A549 treated with AZD2906 at 1 μM for 4 hours (cell line): ENCODE results near the gene PPM1L. TPM values are rescaled to one million over a fixed set of nuclear protein-coding genes. Genes with fewer than 3 reads are reported as not detected.

Source experiments
- total RNA-seq: library from RNA; stranded (reverse); fragments of 200-300 nt; extraction: Qiagen RNA extraction; gene quantifications from 5 replicates; pipeline ENCODE4 v1.2.3, GENCODE V29; 2022

The PPM1L gene
- total RNA-seq: 0.46 to 0.68 TPM (median 0.55 TPM) in 5 replicates

DNA sequence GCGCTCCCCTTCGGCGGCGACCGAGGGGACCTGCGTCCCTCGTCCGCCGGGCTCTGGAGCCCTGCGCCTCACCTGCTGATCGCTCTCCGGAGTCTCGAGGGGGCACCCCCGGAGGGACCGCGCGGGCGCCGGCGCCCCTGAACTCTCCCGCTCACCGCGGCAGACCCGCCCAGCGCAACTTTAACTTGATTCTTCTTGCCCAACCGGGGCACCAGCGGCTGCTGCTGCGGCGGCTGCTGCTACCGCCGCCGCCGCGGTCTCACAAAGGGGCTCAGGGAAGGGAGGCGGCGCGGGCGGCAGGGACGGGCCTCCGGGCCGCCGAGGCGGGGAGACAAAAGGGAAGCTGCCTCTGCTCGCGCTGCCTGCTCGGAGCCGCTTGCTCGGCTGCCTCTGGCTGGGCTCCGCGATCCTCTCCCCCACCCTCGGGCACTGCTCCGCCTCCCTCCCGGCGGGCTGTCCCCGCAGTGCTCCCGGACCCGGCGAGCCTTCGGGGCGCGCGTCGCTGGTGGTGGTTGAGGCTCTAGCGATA lies at the start of gene PPM1L:
PPM1L (plus strand) TSS at position 456 of the 529 bp plus-strand sequence.

DNA sequence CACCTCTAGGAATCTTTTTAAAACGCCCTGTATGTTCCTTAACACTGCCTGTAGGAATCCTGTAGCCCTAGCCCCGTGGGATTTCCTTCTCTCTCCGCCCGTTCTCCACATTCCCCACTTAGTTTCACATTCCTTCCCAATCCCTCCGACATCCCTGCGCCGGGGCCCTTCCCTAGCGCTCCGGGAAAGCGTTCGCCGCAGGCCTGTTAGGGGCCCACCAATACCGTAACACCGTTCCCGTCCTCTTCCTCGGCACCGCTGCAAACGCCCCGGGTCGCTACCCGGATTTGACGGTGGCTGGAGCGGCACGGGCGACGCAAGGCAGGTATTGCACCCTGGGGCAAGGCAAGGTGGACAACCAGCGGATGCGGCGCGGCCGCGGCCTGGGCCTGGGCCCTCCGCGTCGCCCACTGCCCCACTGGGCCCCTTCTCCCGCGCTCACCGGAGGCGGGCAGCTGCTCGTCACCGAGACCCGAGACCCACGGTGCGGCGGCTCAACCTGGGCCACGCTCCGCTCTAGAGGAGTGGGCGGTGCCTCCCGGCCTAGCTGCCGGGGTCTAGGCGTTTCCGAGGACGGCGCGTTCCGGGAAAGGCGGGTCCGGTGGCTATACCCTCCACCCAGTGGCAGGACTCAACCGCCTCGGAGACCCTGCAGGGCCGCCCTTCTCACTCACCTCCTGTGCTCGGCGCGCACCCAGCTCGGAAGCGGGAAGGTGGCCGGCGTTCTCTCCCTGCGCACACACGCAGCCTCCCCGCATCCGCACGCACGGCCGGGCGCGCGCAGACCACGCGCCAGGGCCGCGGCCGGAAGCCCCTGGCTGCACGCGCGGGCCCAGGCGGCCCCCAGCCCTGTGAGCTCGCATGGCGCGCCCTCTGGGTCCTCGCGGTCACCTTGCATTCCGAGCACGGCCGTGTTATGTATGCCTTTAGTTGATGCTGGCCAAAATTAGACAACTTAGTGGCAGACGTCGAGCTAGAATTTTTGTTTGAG lies 348.8 kb downstream of the PPM1L start, which contains the start of gene B3GALNT1:
B3GALNT1 (minus strand) TSS at position 789 of the 991 bp plus-strand sequence. CDS start 18,595 bp downstream, outside the sequence.

Other genes starting within 250 kb of the PPM1L start
- 27.7 to 32.6 TPM (median 30.2 TPM) in 5 replicates for gene KPNA4, start 190.7 kb upstream of the PPM1L start, total RNA-seq
- 0.30 to 0.59 TPM (median 0.41 TPM) in 5 replicates for gene ARL14, start 79.1 kb upstream of the PPM1L start, total RNA-seq